ENCODE measurements around the gene JUN. TPM values are rescaled to one million over a fixed set of nuclear protein-coding genes. Genes with fewer than 3 reads are reported as not detected.

The JUN gene
- total RNA-seq, 1 experiment from 2014 or later = 71.5 TPM

GRCh38 chr1:58809325-58810010 lies 25.6 kb upstream of the JUN start:
- TF ChIP-seq CTCF (IDR thresholded peaks at IDR 0.05; ENCODE audit: unreplicated experiment) = no peak
- ChIA-PET CTCF (interaction anchor here (0.5 to 0.9 kb wide), 3 partner anchors 39 to 189 kb away, joined by 3 to 7 read pairs (median 4); no protein-coding TSS in a partner anchor), POLR2A (no interaction called here)
- BruUV-seq (replicated peaks) = no TSS peak
- no peaks in the 10 kb centered on the region for H3K9me3 Mint-ChIP-seq (ENCODE audit: unreplicated experiment)
- intact Hi-C loops (cut with micrococcal nuclease) = loop anchor here (10.0 kb wide), 1 partner anchor 205 kb away; no protein-coding TSS in a partner anchor
- peak; percentile 41 for DNase-seq (ENCODE audit: unreplicated experiment)
- H3K4me3 Mint-ChIP-seq (ENCODE audit: unreplicated experiment) = no peak overlapping the region
- H3K36me3 Mint-ChIP-seq (ENCODE audit: insufficient read depth, unreplicated experiment) = no peaks in the 10 kb centered on the region
- H3K27me3 Mint-ChIP-seq (ENCODE audit: insufficient read depth, unreplicated experiment) = no peaks in the 10 kb centered on the region
- peak overlapping the region; percentile 13 for H3K27ac Mint-ChIP-seq (ENCODE audit: low read depth, unreplicated experiment)
- peaks cover 15% of the 10 kb centered on the region for H3K4me1 Mint-ChIP-seq (ENCODE audit: insufficient read depth, unreplicated experiment)

- ChIA-PET POLR2A (interaction anchor here (1.8 kb wide), 1 partner anchor 24 kb away, joined by 5 read pairs; the partner anchor contains the start of gene JUN), CTCF (interaction anchor here (0.7 to 0.9 kb wide), 3 partner anchors 9 to 482 kb away, joined by 3 to 4 read pairs (median 3); no protein-coding TSS in a partner anchor)
- intact Hi-C loops (cut with micrococcal nuclease) = no loop called here
- Mint-ChIP-seq H3K9me3 (ENCODE audit: unreplicated experiment) (no peaks in the 10 kb centered on the region), H3K27me3 (ENCODE audit: insufficient read depth, unreplicated experiment) (no peaks in the 10 kb centered on the region), H3K4me1 (ENCODE audit: insufficient read depth, unreplicated experiment) (peaks cover 12% of the 10 kb centered on the region), H3K4me3 (ENCODE audit: unreplicated experiment) (no peak overlapping the region), H3K27ac (ENCODE audit: low read depth, unreplicated experiment) (no peak overlapping the region), H3K36me3 (ENCODE audit: insufficient read depth, unreplicated experiment) (no peaks in the 10 kb centered on the region)
- no TSS peak for BruUV-seq (replicated peaks)
- no peak for DNase-seq (ENCODE audit: unreplicated experiment)
- TF ChIP-seq CTCF (IDR thresholded peaks at IDR 0.05; ENCODE audit: unreplicated experiment) = no peak
These were observed 24.2 kb upstream of the JUN start for GRCh38 chr1:58808077-58808476.

GRCh38 chr1:58805716-58806571 lies 22.1 kb upstream of the JUN start:
- H3K9me3 Mint-ChIP-seq (ENCODE audit: unreplicated experiment) = no peaks in the 10 kb centered on the region
- no peaks in the 10 kb centered on the region for H3K27me3 Mint-ChIP-seq (ENCODE audit: insufficient read depth, unreplicated experiment)
- no peak overlapping the region for H3K4me3 Mint-ChIP-seq (ENCODE audit: unreplicated experiment)
- no TSS peak for BruUV-seq (replicated peaks)
- intact Hi-C loops (cut with micrococcal nuclease) = no loop called here
- H3K27ac Mint-ChIP-seq (ENCODE audit: low read depth, unreplicated experiment) = no peak overlapping the region
- no peak for TF ChIP-seq CTCF (IDR thresholded peaks at IDR 0.05; ENCODE audit: unreplicated experiment)
- DNase-seq (ENCODE audit: unreplicated experiment) = no peak
- no peaks in the 10 kb centered on the region for H3K36me3 Mint-ChIP-seq (ENCODE audit: insufficient read depth, unreplicated experiment)
- peaks cover 6% of the 10 kb centered on the region for H3K4me1 Mint-ChIP-seq (ENCODE audit: insufficient read depth, unreplicated experiment)
- ChIA-PET CTCF (interaction anchor here (0.6 kb wide), 1 partner anchor 56 kb away, joined by 3 read pairs; no protein-coding TSS in a partner anchor), POLR2A (no interaction called here)
